HCT116 (cell line): ENCODE results near the gene PLSCR1. TPM values are rescaled to one million over a fixed set of nuclear protein-coding genes. Genes with fewer than 3 reads are reported as not detected.

Source experiments
- ATAC-seq: fragments of 200-7000 bp; cut with Tn5 transposase; 2 replicates; pipeline ENCODE4 v1.9.1; 2020; ENCODE audit warnings: mild to moderate bottlenecking, moderate library complexity
- BruUV-seq: library from RNA; stranded (reverse); fragments of 400-500 nt; replicated peaks from 2 replicates; lab custom pipeline; 2021; lab: Mats Ljungman, UMichigan
- CTCF ChIA-PET: fragments of 300-600 bp; sonication (Branson Sonifier 250); formaldehyde crosslinking; loops from one replicate; lab custom pipeline; 2021; ENCODE audit warnings: antibody characterized with exemption; lab: Charles Lee
- POLR2A ChIA-PET: fragments of 300-600, 350-600 bp; sonication (Branson Sonifier 250); formaldehyde crosslinking; loops from one replicate; lab custom pipeline; 2021; ENCODE audit warnings: antibody characterized with exemption; lab: Charles Lee
- RAD21 ChIA-PET, 2 experiments: fragments of 300-600 bp; sonication (Branson Sonifier 250); formaldehyde crosslinking; loops; one replicate each; lab custom pipeline; 2023; ENCODE audit warnings: low total read pairs in 2 of 2; ENCODE audit not compliant: uncharacterized antibody in 2 of 2, unreplicated experiment in 2 of 2, low non-redundant PET in 1 of 2; lab: Charles Lee
- DNase-seq: peaks from one replicate; pipeline ENCODE4 v3.0.0-alpha.2; 2010; ENCODE audit warnings: low read depth, low spot score
- H2AFZ ChIP-seq: fragments of 200-600 bp; shearing (Covaris generic), sonication (generic); 2 replicates; pipeline ENCODE4 v1.6.1; 2017; ENCODE audit warnings: low read depth, mixed run types, mixed read lengths, antibody characterized with exemption, low read length; ENCODE audit not compliant: poor library complexity, severe bottlenecking
- H3K27ac ChIP-seq: 2 replicates; pipeline ENCODE4 v1.5.1; 2012; ENCODE audit warnings: low read depth, low read length
- H3K27me3 ChIP-seq: fragments of 200-600 bp; sonication (generic); 2 replicates; pipeline ENCODE4 v1.6.1; 2016; ENCODE audit warnings: mixed run types, low read length, mixed read lengths; ENCODE audit not compliant: insufficient read depth
- H3K36me3 ChIP-seq, 2 experiments: fragments of 200-500 bp in 1 of 2; fragments of 200-600 bp in 1 of 2; sonication (Bioruptor generic) in 1 of 2; sonication (generic) in 1 of 2; 2 replicates each; pipeline versions ENCODE4 v1.5.1 to v1.6.1; 2014 to 2016; ENCODE audit warnings: low read length in 2 of 2, inconsistent platforms in 1 of 2, mixed read lengths in 1 of 2, mixed run types in 1 of 2; ENCODE audit not compliant: insufficient read depth in 2 of 2, control insufficient read depth in 1 of 2
- H3K4me1 ChIP-seq, 2 experiments: fragments of 200-600 bp in 1 of 2; sonication (generic) in 1 of 2; 2 replicates each; pipeline versions ENCODE4 v1.5.1 to v1.6.1; 2012 to 2017; ENCODE audit warnings: low read length in 2 of 2, inconsistent platforms in 1 of 2, mild to moderate bottlenecking in 1 of 2, mixed read lengths in 1 of 2, mixed run types in 1 of 2, moderate library complexity in 1 of 2; ENCODE audit not compliant: insufficient read depth in 2 of 2, control insufficient read depth in 1 of 2
- H3K4me2 ChIP-seq: fragments of 200-600 bp; sonication (generic); 2 replicates; pipeline ENCODE4 v1.6.1; 2017; ENCODE audit warnings: mixed run types, low read length, mixed read lengths
- H3K4me3 ChIP-seq, 2 experiments: fragments of 200-600 bp in 1 of 2; sonication (generic) in 1 of 2; replicated peaks in 1 of 2; 2 replicates each; pipeline ENCODE4 v1.5.1; 2011 to 2016; ENCODE audit warnings: low read length in 2 of 2, control low read depth in 1 of 2, low read depth in 1 of 2, mild to moderate bottlenecking in 1 of 2, mixed read lengths in 1 of 2, mixed run types in 1 of 2
- H3K79me2 ChIP-seq: fragments of 200-600 bp; sonication (generic); 2 replicates; pipeline ENCODE4 v1.6.1; 2017; ENCODE audit warnings: mild to moderate bottlenecking, mixed run types, low read length, moderate library complexity, mixed read lengths; ENCODE audit not compliant: insufficient read depth
- H3K9ac ChIP-seq: fragments of 200-600 bp; sonication (generic); 2 replicates; pipeline ENCODE4 v1.6.1; 2016; ENCODE audit warnings: low read length, mixed read lengths
- H3K9me2 ChIP-seq: fragments of 200-600 bp; sonication (generic), shearing (Covaris generic); 2 replicates; pipeline ENCODE4 v1.6.1; 2017; ENCODE audit warnings: mixed run types, mild to moderate bottlenecking, moderate library complexity; ENCODE audit not compliant: insufficient read depth
- H3K9me3 ChIP-seq, 2 experiments: fragments of 200-500 bp in 1 of 2; fragments of 200-600 bp in 1 of 2; sonication (Bioruptor generic) in 1 of 2; sonication (generic) in 1 of 2; 2 replicates each; pipeline ENCODE4 v1.6.1; 2014 to 2017; ENCODE audit warnings: low read length in 2 of 2, mixed read lengths in 2 of 2, inconsistent platforms in 1 of 2, low read depth in 1 of 2, mild to moderate bottlenecking in 1 of 2, mixed run types in 1 of 2, moderate library complexity in 1 of 2; ENCODE audit not compliant: control insufficient read depth in 1 of 2, insufficient read depth in 1 of 2
- H4K20me1 ChIP-seq: fragments of 200-600 bp; sonication (generic), shearing (Covaris generic); 2 replicates; pipeline ENCODE4 v1.6.1; 2017; ENCODE audit warnings: mixed run types, mild to moderate bottlenecking, moderate library complexity; ENCODE audit not compliant: insufficient read depth
- CEBPB ChIP-seq: IDR thresholded peaks from 2 replicates; pipeline ENCODE4 v1.6.1; 2012; ENCODE audit warnings: low read depth
- EGR1 ChIP-seq: IDR thresholded peaks from 2 replicates; pipeline ENCODE4 v1.6.1; 2012; ENCODE audit warnings: low read depth
- EZH2 ChIP-seq: fragments of 200-600 bp; sonication (generic); IDR thresholded peaks from 2 replicates; pipeline ENCODE4 v1.6.1; 2017; ENCODE audit warnings: antibody characterized with exemption, mixed run types
- EZH2phosphoT487 ChIP-seq: fragments of 200-600 bp; IDR thresholded peaks from 2 replicates; pipeline ENCODE4 v1.6.1; 2018; ENCODE audit warnings: antibody characterized with exemption, borderline replicate concordance
- JUND ChIP-seq: IDR thresholded peaks from 2 replicates; pipeline ENCODE4 v1.6.1; 2012
- MAX ChIP-seq: IDR thresholded peaks from 2 replicates; pipeline ENCODE4 v1.6.1; 2012
- POLR2A ChIP-seq: IDR thresholded peaks from 2 replicates; pipeline ENCODE4 v1.7.0; 2011; ENCODE audit warnings: borderline replicate concordance; ENCODE audit not compliant: insufficient read depth, insufficient read length; ENCODE audit errors: extremely low read depth
- POLR2AphosphoS5 ChIP-seq: IDR thresholded peaks from 2 replicates; pipeline ENCODE4 v1.6.1; 2011; ENCODE audit warnings: mild to moderate bottlenecking, low read depth, low read length, moderate library complexity
- RAD21 ChIP-seq: IDR thresholded peaks from 2 replicates; pipeline ENCODE4 v1.6.1; 2012; ENCODE audit warnings: low read depth, mild to moderate bottlenecking
- SIN3A ChIP-seq: IDR thresholded peaks from 2 replicates; pipeline ENCODE4 v1.6.1; 2012; ENCODE audit warnings: low read depth
- SRF ChIP-seq: IDR thresholded peaks from 2 replicates; pipeline ENCODE4 v1.6.1; 2012; ENCODE audit warnings: low read depth
- TCF7L2 ChIP-seq: IDR thresholded peaks from 2 replicates; pipeline ENCODE4 v1.7.0; 2011; ENCODE audit warnings: borderline replicate concordance, inconsistent platforms; ENCODE audit not compliant: insufficient read depth, insufficient read length; ENCODE audit errors: extremely low read depth
- ZBTB33 ChIP-seq: IDR thresholded peaks from 2 replicates; pipeline ENCODE4 v1.6.1; 2011; ENCODE audit warnings: mild to moderate bottlenecking, low read length, moderate library complexity; ENCODE audit not compliant: insufficient replicate concordance; ENCODE audit errors: extremely low read depth
- ZFX ChIP-seq: fragments of 450-650 bp; IDR thresholded peaks from 2 replicates; pipeline ENCODE4 v1.6.1; 2017
- ZNF274 ChIP-seq: fragments of 200-500 bp; sonication (Bioruptor generic); IDR thresholded peaks from 2 replicates; pipeline ENCODE4 v1.6.1; 2014; ENCODE audit warnings: mild to moderate bottlenecking, low read depth, low read length, inconsistent platforms
- intact Hi-C: fragments of 100-400 bp; cut with micrococcal nuclease; formaldehyde crosslinking; loops from 2 replicates; pipeline ENCODE4 v1.10.0; 2022
- total RNA-seq: library from RNA; stranded (reverse); gene quantifications from one replicate; pipeline ENCODE4 v1.2.1, GENCODE V29; 2021; ENCODE audit not compliant: unreplicated experiment

Gene PLSCR1
- total RNA-seq, 1 experiment from 2014 or later: 44.2 TPM

- no peaks in the 10 kb centered on the region for H3K36me3 ChIP-seq
- no peak overlapping the region for H2AFZ ChIP-seq
- no peak overlapping the region for H3K4me3 ChIP-seq
- intact Hi-C loops: no loop called here
- POLR2A ChIA-PET: no interaction called here
- BruUV-seq: no TSS peak
- RAD21 ChIA-PET: no interaction called here
- ATAC-seq: no peak
- H3K9me2 ChIP-seq: no peaks in the 10 kb centered on the region
- no peak for DNase-seq
- H3K4me1 ChIP-seq: no peaks in the 10 kb centered on the region
- H3K79me2 ChIP-seq: no peaks in the 10 kb centered on the region
- CTCF ChIA-PET: no interaction called here
- no peak overlapping the region for H3K4me2 ChIP-seq
- no peaks in the 10 kb centered on the region for H3K9me3 ChIP-seq
- H4K20me1 ChIP-seq: no peaks in the 10 kb centered on the region
- no peak overlapping the region for H3K27ac ChIP-seq
- TF ChIP-seq MAX (no peak), POLR2A (no peak), EGR1 (no peak), CEBPB (no peak), ZNF274 (no peak), POLR2AphosphoS5 (no peak), SIN3A (no peak), ZFX (no peak), RAD21 (no peak), JUND (no peak), EZH2 (no peak), SRF (no peak), ZBTB33 (no peak), EZH2phosphoT487 (no peak), TCF7L2 (no peak)
- H3K9ac ChIP-seq: no peak overlapping the region
- H3K27me3 ChIP-seq: no peaks in the 10 kb centered on the region
Observed at GRCh38 chr3:146468234-146468633, 76.2 kb downstream of the PLSCR1 start.
